Measurements from ENCODE around the gene PVALB. TPM values are rescaled to one million over a fixed set of nuclear protein-coding genes. Genes with fewer than 3 reads are reported as not detected.

PVALB gene
- polyA plus RNA-seq, 1 of the 3 experiments (the other 2 are of a cell fraction), result not detected

DNA sequence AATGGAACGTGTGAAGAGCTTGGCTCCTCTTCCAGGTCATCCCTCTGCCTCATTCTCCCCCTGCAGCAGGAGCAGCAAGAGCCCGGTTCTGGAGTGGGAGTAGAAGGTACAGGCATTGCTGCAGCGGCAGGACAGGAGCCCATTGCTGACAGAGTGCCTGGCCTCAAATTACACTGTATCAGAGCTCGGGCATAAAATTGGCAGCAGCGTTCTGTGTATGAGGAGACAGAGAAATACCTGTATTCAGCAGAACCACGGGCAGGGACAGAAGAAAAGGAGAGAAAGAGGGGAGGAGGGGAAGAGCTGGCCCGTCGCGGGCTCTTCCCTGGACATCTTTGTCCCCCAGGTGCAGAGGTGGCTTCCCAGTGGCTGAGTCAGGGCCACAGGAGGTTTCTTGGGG lies 41.3 kb upstream of the PVALB start:
- no peak for DNase-seq
- Histone ChIP-seq H3K4me3 (ENCODE audit: low read depth in 2 of 2, low read length in 1 of 2) (no peak overlapping the region), H3K36me3 (replicated peaks in 1 of 2; ENCODE audit: control insufficient read depth in 1 of 2, insufficient read depth in 2 of 2, low read length in 1 of 2) (no peaks in the 10 kb centered on the region), H3K4me1 (ENCODE audit: control insufficient read depth in 1 of 2, insufficient read depth in 2 of 2, low read depth in 1 of 2, low read length in 1 of 2) (peaks cover 0 to 9% of the 10 kb centered on the region in 2 experiments; a peak in 1 of 4 replicates), H3K4me2 (no peak overlapping the region), H2AFZ (ENCODE audit: low read depth) (no peak overlapping the region), H4K20me1 (ENCODE audit: insufficient read depth) (no peaks in the 10 kb centered on the region), H3F3A (replicated peaks; ENCODE audit: insufficient read depth) (no peaks in the 10 kb centered on the region), H3K27me3 (ENCODE audit: insufficient read depth) (peaks cover 11% of the 10 kb centered on the region), H3K9ac (no peak overlapping the region), H3K27ac (ENCODE audit: low read depth in 2 of 2, low read length in 1 of 2) (no peak overlapping the region), H3K9me3 (no peaks in the 10 kb centered on the region), H3K79me2 (ENCODE audit: insufficient read depth) (no peaks in the 10 kb centered on the region), H3K9me2 (no peaks in the 10 kb centered on the region)
- WGBS (ENCODE audit: low lambda C conversion rate), result 44% methylated on average over 9 of the region's 9 CpGs
- no peak for TF ChIP-seq RXRA (IDR thresholded peaks at IDR 0.05; ENCODE audit: borderline replicate concordance, low read depth)
- TF ChIP-seq, protein P1, sequence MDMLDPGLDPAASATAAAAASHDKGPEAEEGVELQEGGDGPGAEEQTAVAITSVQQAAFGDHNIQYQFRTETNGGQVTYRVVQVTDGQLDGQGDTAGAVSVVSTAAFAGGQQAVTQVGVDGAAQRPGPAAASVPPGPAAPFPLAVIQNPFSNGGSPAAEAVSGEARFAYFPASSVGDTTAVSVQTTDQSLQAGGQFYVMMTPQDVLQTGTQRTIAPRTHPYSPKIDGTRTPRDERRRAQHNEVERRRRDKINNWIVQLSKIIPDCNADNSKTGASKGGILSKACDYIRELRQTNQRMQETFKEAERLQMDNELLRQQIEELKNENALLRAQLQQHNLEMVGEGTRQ (IDR thresholded peaks at IDR 0.05; ENCODE audit: borderline replicate concordance, low read depth, low read length), result no peak
- no peak for TF ChIP-seq FOXM1 (IDR thresholded peaks at IDR 0.05; ENCODE audit: low read depth)
- TF ChIP-seq IRF3 (IDR thresholded peaks at IDR 0.05; ENCODE audit: low read depth, low read length), result no peak
- TF ChIP-seq TCF12 (IDR thresholded peaks at IDR 0.05), result no peak
- TF ChIP-seq TAF1 (IDR thresholded peaks at IDR 0.05; ENCODE audit: borderline replicate concordance, low read depth, low read length), result no peak
- TF ChIP-seq, protein P2, sequence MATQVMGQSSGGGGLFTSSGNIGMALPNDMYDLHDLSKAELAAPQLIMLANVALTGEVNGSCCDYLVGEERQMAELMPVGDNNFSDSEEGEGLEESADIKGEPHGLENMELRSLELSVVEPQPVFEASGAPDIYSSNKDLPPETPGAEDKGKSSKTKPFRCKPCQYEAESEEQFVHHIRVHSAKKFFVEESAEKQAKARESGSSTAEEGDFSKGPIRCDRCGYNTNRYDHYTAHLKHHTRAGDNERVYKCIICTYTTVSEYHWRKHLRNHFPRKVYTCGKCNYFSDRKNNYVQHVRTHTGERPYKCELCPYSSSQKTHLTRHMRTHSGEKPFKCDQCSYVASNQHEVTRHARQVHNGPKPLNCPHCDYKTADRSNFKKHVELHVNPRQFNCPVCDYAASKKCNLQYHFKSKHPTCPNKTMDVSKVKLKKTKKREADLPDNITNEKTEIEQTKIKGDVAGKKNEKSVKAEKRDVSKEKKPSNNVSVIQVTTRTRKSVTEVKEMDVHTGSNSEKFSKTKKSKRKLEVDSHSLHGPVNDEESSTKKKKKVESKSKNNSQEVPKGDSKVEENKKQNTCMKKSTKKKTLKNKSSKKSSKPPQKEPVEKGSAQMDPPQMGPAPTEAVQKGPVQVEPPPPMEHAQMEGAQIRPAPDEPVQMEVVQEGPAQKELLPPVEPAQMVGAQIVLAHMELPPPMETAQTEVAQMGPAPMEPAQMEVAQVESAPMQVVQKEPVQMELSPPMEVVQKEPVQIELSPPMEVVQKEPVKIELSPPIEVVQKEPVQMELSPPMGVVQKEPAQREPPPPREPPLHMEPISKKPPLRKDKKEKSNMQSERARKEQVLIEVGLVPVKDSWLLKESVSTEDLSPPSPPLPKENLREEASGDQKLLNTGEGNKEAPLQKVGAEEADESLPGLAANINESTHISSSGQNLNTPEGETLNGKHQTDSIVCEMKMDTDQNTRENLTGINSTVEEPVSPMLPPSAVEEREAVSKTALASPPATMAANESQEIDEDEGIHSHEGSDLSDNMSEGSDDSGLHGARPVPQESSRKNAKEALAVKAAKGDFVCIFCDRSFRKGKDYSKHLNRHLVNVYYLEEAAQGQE (IDR thresholded peaks at IDR 0.05; ENCODE audit: low read depth, low read length), result no peak
- TF ChIP-seq JUND (IDR thresholded peaks at IDR 0.05), result no peak
- no peak for TF ChIP-seq SIN3A (IDR thresholded peaks at IDR 0.05; ENCODE audit: borderline replicate concordance, low read depth, low read length)
- no peak for TF ChIP-seq SMC3 (IDR thresholded peaks at IDR 0.05; ENCODE audit: low read depth, low read length)
- TF ChIP-seq EZH2phosphoT487 (IDR thresholded peaks at IDR 0.05; ENCODE audit: borderline replicate concordance, low read depth), result no peak
- no peak for TF ChIP-seq GATA2 (CRISPR knock-in tag; IDR thresholded peaks at IDR 0.05)
- TF ChIP-seq YY1 (IDR thresholded peaks at IDR 0.05; ENCODE audit: low read depth), result no peak
- no peak for TF ChIP-seq RFX5 (IDR thresholded peaks at IDR 0.05; ENCODE audit: low read length)
- POLR2A ChIA-PET, result no interaction called here
- CTCF ChIA-PET, result interaction anchor here (1.0 to 6.0 kb wide), 12 partner anchors 10 to 317 kb away, joined by 3 to 159 read pairs (median 34); partner anchors contain the start of gene PVALB

Measured in SK-N-SH (cell line).